ENCODE measurements around the gene SEMA3C.

The SEMA3C gene

GRCh38 chr7:80889525-80889924 lies 29.3 kb downstream of the SEMA3C start:
- no peak for DNase-seq (ENCODE audit: low read depth, low spot score)

DNA sequence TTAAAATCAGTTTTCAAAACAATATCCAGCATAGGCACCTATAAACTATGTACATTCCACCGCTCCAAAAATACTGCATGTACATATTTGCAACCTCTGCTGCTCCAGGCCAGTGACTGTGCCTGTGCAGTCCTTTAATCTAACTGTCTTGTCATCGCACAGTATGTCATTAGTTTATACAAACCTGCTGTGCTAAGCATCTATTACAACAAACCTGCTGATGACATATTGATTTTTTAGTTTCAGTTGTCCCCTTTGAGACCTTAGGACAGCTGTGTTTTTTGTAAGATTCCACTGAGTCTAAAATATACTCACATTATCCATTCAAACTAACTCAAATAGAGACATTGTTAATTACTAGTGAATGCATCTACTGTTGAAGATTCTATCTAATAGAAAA lies 33.1 kb downstream of the SEMA3C start:
- no peak for DNase-seq (ENCODE audit: low read depth, low spot score)

DNA sequence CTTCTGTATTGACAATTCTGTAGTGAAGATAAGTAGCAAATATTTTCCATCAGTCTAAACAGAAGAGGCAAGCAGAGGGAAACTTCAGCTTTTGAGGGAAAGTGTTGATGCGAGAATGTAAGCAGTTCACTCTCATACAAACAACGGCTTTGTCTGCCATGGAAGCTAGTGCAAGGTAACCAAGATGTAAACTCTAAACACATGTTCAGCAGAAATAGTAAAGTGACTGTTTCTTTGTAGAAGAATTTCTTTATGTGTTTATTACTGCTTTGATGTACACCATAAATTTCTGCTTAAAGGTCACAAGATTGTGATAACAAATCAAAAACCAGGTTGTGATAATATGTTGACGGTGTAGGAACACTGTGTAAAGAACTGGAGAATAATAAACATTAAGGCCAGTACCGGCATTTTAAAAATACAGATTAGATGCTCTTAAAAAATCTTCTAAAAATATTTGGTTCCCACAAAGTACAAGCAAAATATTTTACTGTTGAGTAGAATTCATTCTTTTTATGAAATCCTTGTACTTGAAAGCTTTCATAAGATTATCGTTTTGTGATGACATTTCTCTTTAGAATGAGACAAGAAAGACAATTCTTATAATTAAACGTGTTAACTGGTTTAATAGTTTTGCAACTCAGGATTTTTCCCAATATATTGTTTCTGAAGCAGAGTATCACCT lies 34.2 kb downstream of the SEMA3C start:
- no peak for DNase-seq (ENCODE audit: low read depth, low spot score)

GRCh38 chr7:80883154-80884025 lies 35.5 kb downstream of the SEMA3C start:
- peak; percentile 87 for DNase-seq (ENCODE audit: low read depth, low spot score)

GRCh38 chr7:80882213-80882801 lies 36.5 kb downstream of the SEMA3C start:
- DNase-seq (ENCODE audit: low read depth, low spot score) = no peak

GRCh38 chr7:80881351-80881900 lies 37.4 kb downstream of the SEMA3C start:
- no peak for DNase-seq (ENCODE audit: low read depth, low spot score)

- DNase-seq (ENCODE audit: low read depth, low spot score) = no peak
Observed at GRCh38 chr7:80879849-80880248, 39.0 kb downstream of the SEMA3C start.

DNA sequence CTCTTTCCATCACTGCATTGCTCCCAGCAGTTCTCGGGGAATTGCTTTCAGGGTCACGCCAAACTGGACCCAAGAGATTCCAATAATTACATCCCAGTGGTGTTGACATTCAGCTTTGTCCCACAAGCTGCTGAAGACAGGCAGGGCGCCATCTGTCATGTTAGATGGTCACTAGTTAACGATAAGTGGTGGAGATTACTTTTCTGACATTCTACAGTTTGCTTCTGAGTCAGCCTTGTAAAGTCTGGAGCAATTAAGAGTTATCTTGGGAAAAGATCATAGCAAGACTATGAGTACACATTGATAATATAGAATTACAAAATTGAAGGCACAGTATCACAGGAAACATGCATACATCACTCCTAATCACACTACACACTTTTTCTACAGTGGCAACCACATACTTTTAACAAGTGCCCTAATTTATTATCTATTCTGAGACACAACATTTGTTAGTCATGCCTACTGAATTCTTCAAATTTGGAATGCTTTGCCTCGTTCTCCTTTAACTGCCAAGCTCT lies 41.9 kb downstream of the SEMA3C start:
- no peak for DNase-seq (ENCODE audit: low read depth, low spot score)

DNA sequence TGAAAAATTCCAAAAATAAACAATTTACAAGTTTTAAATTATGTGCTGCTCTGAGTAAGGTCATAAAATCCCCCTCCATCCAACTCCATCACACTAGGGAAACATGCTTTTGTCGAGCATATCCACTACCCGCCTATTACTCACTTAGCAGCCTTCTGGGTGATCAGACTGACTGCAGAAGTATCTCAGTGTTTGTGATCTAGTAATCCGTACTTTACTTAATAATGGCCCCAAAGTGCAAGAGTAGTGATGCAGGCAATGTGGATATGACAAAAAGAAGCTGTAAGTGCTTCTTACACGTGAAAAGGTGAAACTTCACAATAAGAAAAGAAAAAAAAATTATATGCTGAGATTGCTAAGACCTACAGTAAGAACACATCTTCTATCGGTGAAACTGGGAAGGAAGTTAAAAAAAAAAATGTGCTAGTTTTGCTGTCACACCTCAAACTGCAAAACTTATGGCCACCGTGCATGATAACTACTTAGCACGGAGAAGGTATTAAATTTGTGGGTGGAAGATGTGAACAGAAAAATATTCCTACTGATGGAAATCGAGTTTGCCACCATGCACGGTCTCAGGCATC lies 43.2 kb downstream of the SEMA3C start:
- DNase-seq (ENCODE audit: low read depth, low spot score) = no peak

DNA sequence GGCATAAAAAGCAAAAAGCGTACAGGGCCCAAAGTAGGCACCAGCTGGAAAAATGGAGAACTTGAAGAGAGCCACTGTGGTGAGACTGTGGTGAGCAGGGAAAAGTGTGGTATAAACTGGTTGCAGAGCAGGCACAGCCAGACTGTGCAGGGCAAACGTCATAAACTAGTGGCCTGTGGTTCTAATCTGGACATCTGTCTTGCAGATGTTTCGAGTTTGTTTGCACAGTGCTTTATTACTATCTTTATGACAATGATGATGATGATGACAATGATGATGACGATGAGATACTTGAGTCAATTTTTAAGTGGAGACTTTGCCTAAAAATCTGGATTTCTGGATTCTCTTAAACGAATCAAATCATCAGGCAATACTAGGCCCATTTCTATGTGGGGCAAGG lies 45.7 kb downstream of the SEMA3C start:
- no peak for DNase-seq (ENCODE audit: low read depth, low spot score)

- no peak for DNase-seq (ENCODE audit: low read depth, low spot score)
Observed at GRCh38 chr7:80871228-80871627, 47.6 kb downstream of the SEMA3C start.

DNA sequence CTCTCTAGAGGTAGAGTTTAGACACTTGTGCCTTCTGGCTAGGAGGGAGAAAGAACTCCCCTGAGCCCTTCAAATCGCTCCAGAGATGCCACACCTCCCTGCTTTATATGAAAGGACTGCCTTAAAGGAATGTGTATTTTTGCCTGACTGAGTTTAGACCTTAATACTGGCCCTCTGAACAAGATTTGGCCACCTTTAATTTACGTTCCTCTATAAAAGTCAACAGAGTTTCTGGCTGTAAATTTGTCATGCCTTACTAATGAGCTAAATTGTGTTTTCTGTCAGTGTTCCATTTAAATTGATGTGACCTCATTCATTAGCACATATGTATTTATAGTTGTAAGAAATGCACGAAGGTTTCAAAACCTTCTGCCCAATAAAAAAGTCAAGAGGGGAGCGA lies 48.0 kb downstream of the SEMA3C start:
- no peak for DNase-seq (ENCODE audit: low read depth, low spot score)

DNA sequence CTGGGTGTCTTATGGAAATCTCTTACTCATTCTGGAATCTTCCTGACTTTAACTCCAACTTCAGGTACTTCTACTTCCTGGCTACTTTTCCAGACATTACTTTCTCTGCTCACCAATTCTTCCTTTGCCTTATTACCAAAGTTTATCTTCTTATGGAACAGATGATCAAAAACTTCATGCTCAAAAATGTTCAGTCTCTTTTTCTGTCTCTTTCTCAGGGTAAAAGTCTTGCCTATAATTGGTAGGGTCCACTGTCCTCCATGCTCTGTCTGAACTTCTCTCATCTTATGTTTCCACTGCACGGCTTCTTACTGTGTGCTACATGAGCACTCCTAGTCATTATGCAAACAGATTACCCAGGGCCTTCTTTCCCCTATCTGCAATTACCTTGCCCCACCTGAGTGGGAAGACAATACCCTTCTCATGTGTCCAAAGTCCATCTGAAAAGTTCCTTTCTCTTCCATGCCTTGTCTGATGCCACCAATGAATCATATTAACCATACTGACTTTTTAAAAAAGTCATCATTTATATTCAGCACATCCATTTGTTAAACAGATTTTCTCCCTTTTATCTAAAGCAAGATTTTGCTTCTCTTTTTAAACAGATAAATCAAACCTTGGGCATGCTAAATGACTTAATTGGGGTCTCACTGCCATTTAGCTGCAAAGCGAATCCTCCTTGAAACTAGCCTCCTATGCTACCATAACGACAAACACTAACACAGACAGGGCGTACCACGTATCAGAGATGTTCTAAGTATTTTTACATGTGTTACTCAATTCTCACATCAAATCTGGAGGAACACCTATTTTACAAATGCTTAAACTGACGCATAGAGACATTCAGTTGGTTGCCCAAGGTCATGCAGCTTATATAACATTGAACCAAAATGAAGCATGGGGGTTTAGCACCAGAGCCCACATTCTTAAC lies 48.8 kb downstream of the SEMA3C start:
- no peak for DNase-seq (ENCODE audit: low read depth, low spot score)

DNA sequence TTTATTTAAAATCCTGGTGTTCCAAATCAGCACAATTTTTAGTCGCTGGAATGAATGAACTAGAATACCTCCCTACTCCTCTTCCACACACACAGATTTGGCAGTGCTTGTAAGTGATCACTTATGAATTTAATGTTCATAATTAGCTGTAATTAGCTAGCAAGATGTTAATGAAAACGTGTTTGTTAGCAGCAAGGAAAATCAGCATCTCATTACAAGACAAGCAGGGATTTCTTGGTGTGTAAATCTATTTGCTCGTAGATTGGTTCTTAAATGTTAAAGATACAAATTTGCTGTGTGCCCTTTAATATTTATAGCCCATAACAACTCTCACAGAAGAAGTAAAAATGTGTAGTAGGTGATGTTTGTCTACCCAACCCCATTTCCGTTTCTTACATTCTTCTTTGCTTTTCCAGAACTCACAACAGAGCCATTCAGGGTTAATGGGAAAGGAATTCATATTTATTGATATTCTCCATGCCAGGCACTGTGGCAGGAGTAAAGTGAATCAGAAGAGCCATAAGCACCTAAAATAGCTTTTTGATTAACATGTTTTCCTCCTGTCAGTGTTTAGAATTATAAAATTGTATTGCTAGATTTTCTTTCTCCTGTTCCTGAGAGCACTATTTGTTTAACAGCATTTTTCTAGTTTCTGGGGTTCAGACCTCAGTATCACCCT lies 49.6 kb downstream of the SEMA3C start:
- DNase-seq (ENCODE audit: low read depth, low spot score) = no peak

- no peak for DNase-seq (ENCODE audit: low read depth, low spot score)
Observed at GRCh38 chr7:80868566-80868965, 50.3 kb downstream of the SEMA3C start.

DNA sequence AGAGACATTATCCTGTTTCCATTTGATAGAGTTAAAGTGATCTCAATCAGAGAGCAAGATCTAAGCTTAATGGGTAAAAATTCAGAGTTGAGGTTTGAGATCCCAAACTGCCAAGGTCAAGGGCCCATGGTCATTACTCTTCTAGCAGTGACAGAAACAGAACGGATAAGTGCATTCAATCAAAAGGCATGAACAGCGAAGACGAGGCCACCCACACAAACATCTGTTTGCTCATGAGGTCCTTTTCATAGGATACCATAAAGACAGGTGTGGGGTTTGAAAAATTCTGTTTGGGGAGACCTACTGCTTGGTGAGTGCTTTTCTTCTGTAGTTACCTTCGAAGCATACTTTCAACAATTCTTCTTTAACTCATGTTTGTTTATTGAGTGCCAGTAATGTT lies 58.3 kb downstream of the SEMA3C start:
- DNase-seq (ENCODE audit: low read depth, low spot score) = no peak

- no peak for DNase-seq (ENCODE audit: low read depth, low spot score)
Observed at GRCh38 chr7:80859272-80859970, 59.4 kb downstream of the SEMA3C start.

GRCh38 chr7:80858141-80858903 lies 60.5 kb downstream of the SEMA3C start:
- DNase-seq (ENCODE audit: low read depth, low spot score) = no peak

- DNase-seq (ENCODE audit: low read depth, low spot score) = no peak
Observed at GRCh38 chr7:80856769-80857168, 62.1 kb downstream of the SEMA3C start.

Measured in smooth muscle cell of the brain vasculature (primary cell).